Stimulated activated CD8-positive, alpha-beta memory T cell treated with anti-CD3 and anti-CD28 coated beads, Interleukin-4, amount 100 ng/mL, for 48 hours (primary cell): Measurements from ENCODE around the gene NHERF2.

Experiments used
- DNase-seq: peaks from one replicate; pipeline ENCODE4 v3.0.0-alpha.2; 2020

NHERF2 gene

GRCh38 chr16:2026461-2027023 lies at the start of gene NHERF2:
TSS of gene NHERF2 (plus strand) at chr16:2026902. CDS start at chr16:2027006, 104 bp downstream.
- no peak for DNase-seq

- no peak for DNase-seq
These were observed 49.5 kb upstream of the NHERF2 start for GRCh38 chr16:1976951-1977874.

- no peak for DNase-seq
These were observed 48.8 kb upstream of the NHERF2 start for GRCh38 chr16:1977875-1978268.

- DNase-seq = no peak
These were observed 48.1 kb upstream of the NHERF2 start for GRCh38 chr16:1978476-1979120.

- DNase-seq = peak; percentile 45
These were observed 47.3 kb upstream of the NHERF2 start for GRCh38 chr16:1979271-1980029.

GRCh38 chr16:1980030-1980769 lies 46.5 kb upstream of the NHERF2 start:
- no peak for DNase-seq

- DNase-seq = no peak
These were observed 46.0 kb upstream of the NHERF2 start for GRCh38 chr16:1980770-1981087.

GRCh38 chr16:1981398-1981836 lies 45.3 kb upstream of the NHERF2 start, which contains the start of gene NOXO1:
TSS of gene NOXO1 (minus strand) at chr16:1981469. CDS start at chr16:1981179, 290 bp downstream.
- DNase-seq = no peak

- no peak for DNase-seq
These were observed 44.7 kb upstream of the NHERF2 start for GRCh38 chr16:1982013-1982433.

GRCh38 chr16:1982991-1983543 lies 43.6 kb upstream of the NHERF2 start:
- DNase-seq = no peak

GRCh38 chr16:1983544-1984346 lies 43.0 kb upstream of the NHERF2 start, which contains the start of gene GFER:
TSS of gene GFER (plus strand) at chr16:1984193. CDS start at chr16:1984219, 26 bp downstream.
- peak; percentile 87 for DNase-seq

- no peak for DNase-seq
These were observed 42.1 kb upstream of the NHERF2 start for GRCh38 chr16:1984347-1985225.

- DNase-seq = no peak
These were observed 41.1 kb upstream of the NHERF2 start for GRCh38 chr16:1985466-1986150.

GRCh38 chr16:1987198-1987597 lies 39.5 kb upstream of the NHERF2 start:
- no peak for DNase-seq

- DNase-seq = no peak
These were observed 37.2 kb upstream of the NHERF2 start, which contains the start of gene SYNGR3 for GRCh38 chr16:1989209-1990100. TSS of gene SYNGR3 (plus strand) at chr16:1989970. CDS start at chr16:1990103, 133 bp downstream.

GRCh38 chr16:1990101-1990350 lies 36.7 kb upstream of the NHERF2 start:
- DNase-seq = no peak

- DNase-seq = peak; percentile 76
These were observed 36.2 kb upstream of the NHERF2 start for GRCh38 chr16:1990351-1991134.
